ENCODE results near the gene ZGLP1.
"Not testable (repeated sequence)": the region's sequence is repeated elsewhere in the genome, so short reads cannot be mapped to it uniquely, and the experiment has no call there.

Gene ZGLP1

GRCh38 chr19:10295305-10295846 is 14.2 kb downstream of the ZGLP1 start:
- DNase-seq = peak; percentile 42

GRCh38 chr19:10294368-10294697 is 15.3 kb downstream of the ZGLP1 start:
- peak; percentile 28 for DNase-seq

- DNase-seq = peak; percentile 29
These were observed 15.8 kb downstream of the ZGLP1 start for GRCh38 chr19:10293637-10294367.

- DNase-seq = peak; percentile 46
These were observed 16.6 kb downstream of the ZGLP1 start for GRCh38 chr19:10292789-10293636.

GRCh38 chr19:10292206-10292788 is 17.3 kb downstream of the ZGLP1 start:
- no peak for DNase-seq

GRCh38 chr19:10291554-10292205 is 17.9 kb downstream of the ZGLP1 start:
- DNase-seq = peak; percentile 48

GRCh38 chr19:10290876-10291553 is 18.6 kb downstream of the ZGLP1 start:
- DNase-seq = peak; percentile 58

GRCh38 chr19:10290357-10290875 is 19.2 kb downstream of the ZGLP1 start:
- DNase-seq = peak; percentile 41

- peak; percentile 20 for DNase-seq
These were observed 19.7 kb downstream of the ZGLP1 start, which contains the start of gene ICAM5 for GRCh38 chr19:10289836-10290356. ICAM5 (plus strand) TSS chr19:10289952; CDS start chr19:10290044, 92 bp downstream.

GRCh38 chr19:10289167-10289835 is 20.3 kb downstream of the ZGLP1 start:
- DNase-seq = peak; percentile 59

GRCh38 chr19:10288662-10289166 is 20.9 kb downstream of the ZGLP1 start:
- peak; percentile 22 for DNase-seq

- DNase-seq = peak; percentile 77
These were observed 22.5 kb downstream of the ZGLP1 start, which contains the start of gene ICAM4 for GRCh38 chr19:10286803-10287737. ICAM4 (plus strand) TSS chr19:10286955; CDS start chr19:10287013, 58 bp downstream.

- no peak for DNase-seq
These were observed 24.2 kb downstream of the ZGLP1 start for GRCh38 chr19:10285393-10285792.

- DNase-seq = no peak
These were observed 24.7 kb downstream of the ZGLP1 start for GRCh38 chr19:10284960-10285278.

- no peak for DNase-seq
These were observed 25.3 kb downstream of the ZGLP1 start for GRCh38 chr19:10284065-10284959.

GRCh38 chr19:10283301-10284064 is 26.1 kb downstream of the ZGLP1 start:
- no peak for DNase-seq

GRCh38 chr19:10282043-10282442 is 27.6 kb downstream of the ZGLP1 start:
- DNase-seq = not testable (repeated sequence)
